HepG2 (cell line): ENCODE data around the gene IL36B. TPM values are rescaled to one million over a fixed set of nuclear protein-coding genes. Genes with fewer than 3 reads are reported as not detected.

Experiments used
- polyA plus RNA-seq, 8 experiments: library from polyadenylated mRNA; depleted of rRNA in 3 of 8; stranded (reverse) in 7 of 8; unstranded in 1 of 8; fragments of >200 nt; fragmentation: Illumina TruSeq in 4 of 8; extraction: Trizol in 4 of 8; gene quantifications; 2 replicates each; pipeline versions ENCODE4 v1.2.1 to v1.2.3, GENCODE V29; 2011 to 2016; ENCODE audit warnings: low read depth in 4 of 8, missing spikeins in 1 of 8, mixed read lengths in 1 of 8; ENCODE audit not compliant: insufficient read depth in 1 of 8
- small RNA-seq, 3 experiments: library from RNA; depleted of rRNA; stranded (forward); fragments of <200 nt; gene quantifications; one replicate each; pipeline ENCODE3, GENCODE V24; 2012; ENCODE audit warnings: low read depth in 2 of 3, low replicate concordance in 1 of 3; ENCODE audit not compliant: insufficient read length in 3 of 3, insufficient read depth in 2 of 3
- total RNA-seq, 5 experiments: library from RNA; depleted of rRNA; stranded (reverse); fragments of >200 nt; fragmentation: Illumina TruSeq; extraction: Trizol; gene quantifications; 2 replicates each; pipeline ENCODE4 v1.2.3, GENCODE V29; 2016; ENCODE audit warnings: low read depth in 1 of 5

The IL36B gene
- total and polyA plus RNA-seq, 2 of the 13 experiments (the other 11 are each of a cell fraction or from before 2014, with no cell fraction given): not detected

Small RNA genes lying within 50 kb of the gene (small RNA-seq; reads per million reads assigned to genes)
- gene HMGN2P23 (0 reads per million in 3 experiments), gene RNU6-1180P (0.20 to 1.9 (median 0.98) reads per million in 3 experiments)

Other genes with a start within 250 kb of the IL36B start
- not detected in 2 replicates for gene IL1B, start 216.1 kb downstream of the IL36B start, total RNA-seq (2016; rRNA removed; fragmentation: Illumina TruSeq; extraction: Trizol)
- 0.08 and 0.18 TPM in 2 replicates for gene IL1B, start 216.1 kb downstream of the IL36B start, polyA plus RNA-seq (2011; rRNA removed)
- gene IL37, start 141.7 kb downstream of the IL36B start, total RNA-seq (2016; rRNA removed; fragmentation: Illumina TruSeq; extraction: Trizol): not detected in 2 replicates
- gene IL37, start 141.7 kb downstream of the IL36B start, polyA plus RNA-seq (2011; rRNA removed): 0.16 TPM in 1 of 2 replicates, not detected in the other
- not detected in 2 replicates for gene IL36G, start 74.9 kb downstream of the IL36B start, total RNA-seq (2016; rRNA removed; fragmentation: Illumina TruSeq; extraction: Trizol)
- gene IL36G, start 74.9 kb downstream of the IL36B start, polyA plus RNA-seq (2011; rRNA removed): 0.14 TPM in 1 of 2 replicates, not detected in the other
- not detected in 2 replicates for gene IL36A, start 47.4 kb downstream of the IL36B start, total RNA-seq (2016; rRNA removed; fragmentation: Illumina TruSeq; extraction: Trizol)
- not detected in 2 replicates for gene IL36A, start 47.4 kb downstream of the IL36B start, polyA plus RNA-seq (2011; rRNA removed)
- not detected in 2 replicates for gene IL36RN, start 6.3 kb upstream of the IL36B start, total RNA-seq (2016; rRNA removed; fragmentation: Illumina TruSeq; extraction: Trizol)
- gene IL36RN, start 6.3 kb upstream of the IL36B start, polyA plus RNA-seq (2011; rRNA removed): not detected in 2 replicates
- gene IL1F10, start 15.1 kb upstream of the IL36B start, total RNA-seq (2016; rRNA removed; fragmentation: Illumina TruSeq; extraction: Trizol): not detected in 2 replicates
- gene IL1F10, start 15.1 kb upstream of the IL36B start, polyA plus RNA-seq (2011; rRNA removed): not detected in 2 replicates
- gene IL1RN, start 74.7 kb upstream of the IL36B start, total RNA-seq (2016; rRNA removed; fragmentation: Illumina TruSeq; extraction: Trizol): 21.1 and 21.2 TPM in 2 replicates
- 101 and 142 TPM in 2 replicates for gene IL1RN, start 74.7 kb upstream of the IL36B start, polyA plus RNA-seq (2011; rRNA removed)
- 8.6 and 9.4 TPM in 2 replicates for gene PSD4, start 121.1 kb upstream of the IL36B start, total RNA-seq (2016; rRNA removed; fragmentation: Illumina TruSeq; extraction: Trizol)
- 5.8 and 9.1 TPM in 2 replicates for gene PSD4, start 121.1 kb upstream of the IL36B start, polyA plus RNA-seq (2011; rRNA removed)
- gene PAX8, start 226.1 kb upstream of the IL36B start, total RNA-seq (2016; rRNA removed; fragmentation: Illumina TruSeq; extraction: Trizol): 1.3 and 1.5 TPM in 2 replicates
- 8.1 and 8.8 TPM in 2 replicates for gene PAX8, start 226.1 kb upstream of the IL36B start, polyA plus RNA-seq (2011; rRNA removed)